Activated effector memory CD4-positive, alpha-beta T cell treated with anti-CD3 and anti-CD28 coated beads, Interleukin-2, amount 50 U/mL, for 16 hours (primary cell): ENCODE results near the gene ARL6IP4.
A peak's percentile ranks its signal among the peaks of the same experiment; 100 is the strongest.
"Not testable (repeated sequence)": the region's sequence is repeated elsewhere in the genome, so short reads cannot be mapped to it uniquely, and the experiment has no call there.

Experiments
- DNase-seq: peaks from one replicate; pipeline ENCODE4 v3.0.0-alpha.2; 2020

The ARL6IP4 gene

DNA sequence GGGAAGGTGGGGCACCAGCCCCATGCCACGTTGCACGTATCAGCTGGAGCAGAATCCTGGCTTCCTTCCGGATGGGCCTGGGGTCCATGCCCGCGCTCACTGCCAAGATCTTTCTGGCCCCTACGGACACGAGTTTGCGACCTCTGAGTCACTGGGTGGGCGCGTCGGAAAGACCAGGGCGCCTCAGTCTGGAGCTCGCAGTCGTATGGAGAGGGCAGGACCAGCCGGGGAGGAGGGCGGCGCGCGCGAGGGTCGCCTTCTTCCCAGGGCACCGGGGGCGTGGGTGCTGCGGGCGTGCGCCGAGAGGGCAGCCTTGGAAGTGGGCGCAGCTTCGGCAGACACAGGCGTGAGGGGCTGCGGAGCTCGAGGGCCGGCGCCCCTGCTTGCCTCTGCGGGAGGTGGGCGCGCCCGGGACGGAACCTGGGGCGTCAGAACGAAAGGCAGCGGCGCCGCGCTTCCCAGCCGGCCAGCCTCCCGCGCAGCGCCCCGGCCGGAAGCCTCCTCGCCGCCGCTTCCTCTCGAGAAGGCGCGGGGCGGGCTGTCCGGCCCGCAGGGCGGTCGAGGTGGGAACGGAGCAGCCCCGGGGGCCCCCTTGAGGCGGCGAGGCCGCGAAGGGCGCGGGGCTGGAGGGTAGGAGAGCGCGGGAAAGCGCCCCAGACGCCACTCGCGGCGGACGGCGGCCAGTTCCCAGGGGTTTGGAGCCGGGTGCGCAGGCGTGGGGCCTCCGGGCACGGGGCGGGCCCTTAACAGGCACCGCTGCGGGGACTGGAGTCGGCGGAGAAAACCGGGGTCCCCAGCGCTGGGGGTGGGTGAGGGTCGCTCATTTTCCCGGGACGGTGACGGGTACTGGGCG lies at the start of gene ARL6IP4:
ARL6IP4 (plus strand) TSS at position 499 of the 853 bp plus-strand sequence. CDS start 459 bp downstream, outside the sequence.
- DNase-seq: peak; percentile 86

DNA sequence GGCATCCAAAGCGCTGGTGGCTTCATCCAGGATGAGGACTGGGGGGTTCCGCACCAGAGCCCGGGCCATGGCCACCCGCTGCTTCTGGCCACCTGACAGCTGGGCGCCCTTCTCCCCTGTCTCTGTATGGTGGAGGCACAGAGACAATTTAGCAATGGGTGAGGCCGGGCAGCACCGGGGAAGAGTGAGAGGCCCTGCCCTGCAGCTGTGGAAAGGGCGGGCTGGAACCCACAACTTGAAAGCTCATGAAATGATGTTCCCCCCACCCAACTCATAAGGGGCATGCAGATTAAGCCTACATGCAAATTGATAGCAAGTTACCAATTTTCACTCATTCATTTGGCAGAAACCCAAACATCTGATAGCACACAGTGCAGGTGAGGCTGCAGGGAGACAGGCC lies 48.3 kb upstream of the ARL6IP4 start:
- DNase-seq: no peak

DNA sequence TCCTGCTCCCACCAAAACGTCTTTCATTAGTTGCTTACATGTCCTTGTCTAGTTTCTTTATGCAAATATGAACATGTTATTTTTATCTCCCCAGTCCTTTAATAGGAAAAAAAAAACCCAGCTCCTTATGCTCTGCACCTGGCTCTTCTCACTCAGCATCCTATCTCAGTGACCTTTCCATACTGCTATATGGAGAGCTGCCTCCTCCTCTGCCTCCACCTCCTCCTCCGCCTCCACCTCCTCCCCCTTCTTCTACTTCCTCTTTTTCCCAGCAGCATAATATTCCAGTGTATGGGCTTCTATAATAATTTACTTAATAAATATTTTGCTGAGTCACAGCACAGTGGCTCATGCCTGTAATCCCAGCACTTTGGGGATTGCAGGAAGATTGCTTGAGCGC lies 45.8 kb upstream of the ARL6IP4 start:
- no peak for DNase-seq

DNA sequence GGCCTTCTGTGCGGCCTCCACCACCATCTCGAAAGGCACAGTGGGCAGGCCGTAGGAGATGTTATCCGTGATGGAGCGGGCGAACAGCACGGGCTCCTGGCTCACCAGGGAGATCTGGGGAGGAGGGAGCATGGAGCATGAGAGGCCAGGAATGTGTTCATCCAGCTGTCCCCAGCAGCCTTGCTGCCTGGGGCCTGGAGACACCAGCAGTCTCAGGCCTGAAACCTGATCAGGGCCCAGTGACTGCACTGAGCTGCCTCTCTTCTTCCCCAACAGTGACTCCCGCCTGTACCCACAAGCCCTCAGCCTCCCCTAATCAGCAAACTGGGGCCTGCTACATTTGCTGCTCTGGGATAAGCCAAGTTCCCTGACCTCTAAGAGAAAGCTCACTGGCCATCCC lies 45.2 kb upstream of the ARL6IP4 start:
- DNase-seq: no peak

DNA sequence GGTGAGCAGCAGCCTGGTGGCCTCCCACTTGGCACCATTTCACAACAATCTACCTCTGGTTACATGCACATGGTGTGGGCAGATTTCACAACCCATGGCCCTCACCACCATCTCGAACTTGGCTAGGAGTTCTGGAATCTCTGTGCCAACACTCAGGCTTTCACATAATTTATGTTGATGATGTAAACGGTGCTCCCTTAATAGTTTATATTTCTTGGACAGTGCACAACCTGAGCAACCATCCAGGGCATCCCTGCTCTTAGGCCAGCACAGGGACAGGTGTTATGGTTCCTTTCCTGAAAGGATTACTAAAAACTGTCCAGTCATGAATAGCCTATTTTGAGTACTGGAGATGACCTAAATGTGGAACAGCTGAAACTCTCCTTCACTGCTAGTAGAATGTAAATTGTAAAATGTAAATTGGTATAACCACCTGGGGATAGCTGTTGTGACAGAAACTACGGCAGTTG lies 42.8 kb upstream of the ARL6IP4 start:
- DNase-seq: no peak

DNA sequence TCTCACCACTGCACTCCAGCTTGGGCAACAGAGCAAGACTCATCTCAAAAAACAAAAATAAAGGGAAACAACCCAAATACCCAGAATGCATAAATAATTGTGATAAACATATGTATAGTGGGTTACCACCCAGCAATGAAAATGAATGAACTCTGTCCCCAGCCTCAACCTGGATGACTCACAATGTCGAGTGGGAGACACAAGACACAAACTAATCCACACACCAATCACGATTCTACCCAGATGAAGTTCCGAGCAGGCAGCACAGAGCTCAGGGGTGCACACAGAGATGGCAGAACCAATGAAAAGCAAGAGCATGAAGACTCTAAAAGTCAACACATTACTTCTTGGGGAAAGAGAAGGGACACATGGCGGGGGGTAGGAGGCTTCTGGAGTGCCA lies 41.4 kb upstream of the ARL6IP4 start:
- DNase-seq: no peak

DNA sequence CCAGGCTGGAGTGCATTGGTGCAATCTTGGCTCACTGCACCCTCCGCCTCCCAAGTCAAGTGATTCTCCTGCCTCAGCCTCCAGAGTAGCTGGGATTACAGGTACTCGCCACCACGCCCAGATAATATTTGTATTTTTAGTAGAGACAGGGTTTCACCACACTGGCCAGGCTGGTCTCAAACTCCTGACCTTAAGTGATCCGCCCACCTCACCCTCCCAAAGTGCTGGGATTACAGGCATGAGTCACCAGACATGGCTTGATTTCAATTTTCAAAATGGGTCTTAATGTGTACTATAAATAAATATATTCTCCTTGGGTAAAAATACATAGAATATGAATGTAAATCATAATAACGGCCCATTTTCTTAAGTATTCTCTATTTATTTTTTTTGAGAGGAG lies 39.1 kb upstream of the ARL6IP4 start:
- not testable (repeated sequence) for DNase-seq

DNA sequence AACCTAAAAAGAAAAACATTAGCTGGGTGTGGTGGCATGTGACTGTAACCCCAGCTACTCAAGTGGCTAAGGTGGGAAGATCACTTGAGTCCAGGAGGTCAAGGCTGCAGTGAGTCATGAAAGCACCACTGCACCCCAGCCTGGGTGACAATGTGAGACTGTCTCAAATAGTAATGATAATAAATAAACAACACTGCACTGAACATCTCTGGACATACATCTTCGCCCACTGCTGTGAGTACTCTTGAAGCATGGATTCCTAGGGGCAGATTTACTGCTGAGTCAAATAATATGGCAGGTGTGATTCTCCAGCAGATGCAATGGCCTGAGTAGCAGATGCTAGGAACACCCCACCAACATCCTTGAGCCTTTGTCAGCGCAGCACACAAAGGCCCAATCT lies 37.8 kb upstream of the ARL6IP4 start:
- DNase-seq: no peak

DNA sequence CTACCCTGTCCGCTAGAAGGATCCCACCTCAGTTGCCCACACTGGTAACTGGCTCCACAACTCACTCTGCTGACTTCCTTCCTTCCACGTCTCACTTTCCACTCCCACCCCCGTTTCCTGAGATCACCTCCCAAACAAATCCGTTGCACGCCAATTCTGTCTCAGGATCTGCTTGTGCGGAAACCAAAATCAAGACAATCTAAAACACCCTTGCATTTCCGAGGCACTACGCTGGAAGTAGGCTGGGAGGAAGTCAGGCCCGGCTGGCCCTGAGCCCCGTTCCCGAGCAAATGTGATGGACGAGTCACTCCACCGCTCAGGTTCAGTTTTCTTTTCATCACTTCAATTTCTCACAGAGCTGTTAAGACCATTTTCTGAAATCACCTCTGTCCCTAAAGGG lies 37.3 kb upstream of the ARL6IP4 start:
- no peak for DNase-seq

DNA sequence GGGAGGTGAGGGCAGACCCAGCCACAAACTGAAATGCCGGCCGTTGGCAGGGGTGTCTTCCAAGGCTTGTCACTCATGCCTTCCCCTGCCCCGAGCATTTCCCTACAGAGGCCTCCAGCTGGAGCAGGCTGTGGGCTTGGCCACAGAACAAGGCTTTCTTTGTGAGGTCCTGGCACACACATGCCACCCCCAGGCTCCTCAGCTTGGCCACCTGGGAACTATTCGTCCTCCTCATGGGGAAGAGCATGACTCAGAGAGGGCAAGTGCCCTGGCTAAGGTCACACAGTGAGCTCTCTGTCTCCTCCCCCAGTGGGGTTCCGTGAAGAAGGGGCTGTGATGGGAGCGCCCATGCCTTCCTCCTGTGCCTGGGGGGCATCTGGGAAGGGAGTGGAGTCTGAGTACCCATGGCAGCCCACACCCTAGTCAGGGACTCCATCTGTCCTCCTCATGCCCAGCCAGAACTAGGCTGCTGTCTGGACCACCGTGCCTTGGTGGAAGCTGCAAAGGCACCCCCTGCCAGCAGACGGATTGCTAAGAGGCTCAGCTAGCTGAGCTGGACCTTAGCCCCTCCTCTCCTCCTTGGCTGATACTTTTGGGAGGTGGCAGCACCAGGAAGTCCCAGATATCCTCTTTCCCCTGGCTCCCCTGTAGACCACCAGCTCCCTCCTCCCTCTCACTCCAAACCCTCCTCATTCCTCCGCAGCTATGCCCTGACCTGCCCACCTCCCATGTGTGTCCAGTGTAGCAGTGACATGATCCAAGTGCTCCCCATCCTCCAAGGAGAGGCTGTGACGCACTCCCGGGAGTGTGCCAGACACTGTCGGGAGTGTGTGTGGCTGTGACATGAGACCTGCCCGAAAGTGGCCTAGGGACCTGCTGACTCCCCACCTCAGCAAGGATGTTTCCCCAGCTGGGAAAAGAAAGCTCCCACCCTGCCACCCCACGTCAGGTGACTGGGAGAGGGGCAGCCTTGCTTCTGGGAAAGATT lies 35.6 kb upstream of the ARL6IP4 start:
- no peak for DNase-seq

DNA sequence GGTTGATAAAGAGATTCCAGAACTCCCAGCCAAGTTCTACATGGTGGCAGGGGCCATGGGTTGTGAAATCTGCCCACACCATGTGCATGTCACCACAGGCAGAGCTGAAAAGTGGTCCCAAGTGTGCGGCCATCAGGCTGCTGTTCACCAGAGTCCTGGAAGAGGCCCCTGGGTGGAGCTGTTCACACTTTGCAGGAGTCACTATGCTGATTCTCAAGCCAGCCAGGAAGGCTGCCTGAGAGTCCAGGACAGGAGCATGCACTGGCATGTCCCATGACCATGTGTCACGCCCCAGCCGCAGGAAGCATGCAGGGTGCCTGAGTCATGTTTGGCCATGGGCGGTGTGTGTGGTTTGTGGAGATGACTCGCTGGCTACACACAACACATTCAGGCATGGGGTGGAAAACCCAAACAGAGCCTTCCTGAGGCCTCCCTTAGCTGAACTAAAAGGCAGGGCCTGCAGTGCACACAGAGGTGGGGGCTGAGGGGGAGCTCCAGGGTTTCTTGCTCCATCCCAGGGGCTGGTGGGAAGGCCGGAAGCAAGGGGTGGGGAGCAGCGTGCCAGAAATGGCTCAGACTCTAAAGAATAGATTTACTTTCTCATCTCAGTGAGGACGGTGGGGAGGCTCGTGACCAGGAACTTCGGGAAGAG lies 33.7 kb upstream of the ARL6IP4 start:
- DNase-seq: peak; percentile 91

DNA sequence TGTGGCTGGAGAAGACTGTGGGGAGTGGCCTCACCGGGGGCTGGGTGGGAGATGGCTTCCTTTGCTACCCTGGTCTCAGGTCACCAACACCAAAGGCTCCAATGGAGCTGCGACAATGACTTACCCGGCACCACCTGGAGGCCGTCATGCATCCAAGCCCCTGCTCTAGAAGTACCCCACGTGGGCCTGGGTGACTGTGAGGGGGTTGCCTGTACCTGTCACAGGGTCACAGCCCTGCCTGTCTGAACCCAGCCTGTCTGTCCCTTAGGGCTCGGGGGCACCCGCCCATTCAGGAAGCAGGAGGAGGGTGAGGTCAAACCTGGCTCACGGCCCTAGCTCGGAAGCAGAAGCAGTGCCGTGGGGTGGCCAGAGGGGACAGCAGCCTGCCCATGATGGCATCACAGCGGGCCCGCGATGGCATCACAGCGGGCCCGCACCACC lies 33.1 kb upstream of the ARL6IP4 start:
- DNase-seq: no peak

DNA sequence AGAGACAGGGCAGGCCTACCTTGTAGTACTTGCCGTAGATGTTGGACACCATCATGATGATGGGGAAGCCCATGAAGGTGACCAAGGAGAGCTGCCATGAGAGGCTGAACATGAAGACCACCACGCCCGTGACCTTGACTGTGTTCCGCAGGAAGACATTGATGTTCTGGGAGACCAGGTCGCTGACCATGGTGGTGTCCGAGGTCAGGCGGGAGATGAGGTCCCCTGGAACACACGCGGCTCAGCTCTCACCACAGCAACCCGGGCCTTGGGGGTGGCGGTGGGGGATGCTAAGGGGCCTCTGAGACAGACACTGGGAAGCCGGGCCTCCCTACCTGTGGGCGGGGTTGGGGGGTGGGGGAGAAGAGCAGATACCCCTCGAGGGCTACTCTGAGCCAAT lies 31.9 kb upstream of the ARL6IP4 start:
- no peak for DNase-seq

DNA sequence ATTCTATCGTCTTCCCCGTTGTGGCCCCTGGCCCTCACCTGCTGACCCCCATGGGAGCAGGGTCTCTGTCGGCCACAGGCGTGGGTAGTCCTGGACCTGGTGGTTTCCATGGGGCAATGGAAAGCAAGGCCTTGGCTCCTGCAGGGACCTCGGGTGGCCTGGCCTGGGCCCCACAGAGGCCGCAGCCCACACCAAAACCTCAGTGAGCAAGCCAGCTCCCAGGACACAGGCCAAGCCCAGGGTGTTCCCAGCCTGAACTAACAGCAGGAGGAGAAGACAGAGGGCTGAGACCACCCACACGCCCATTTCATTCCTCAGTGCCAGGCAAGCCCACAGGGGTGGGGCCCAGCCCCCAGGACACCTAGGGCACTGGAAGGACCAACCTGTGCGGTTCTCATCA lies 31.1 kb upstream of the ARL6IP4 start:
- no peak for DNase-seq

DNA sequence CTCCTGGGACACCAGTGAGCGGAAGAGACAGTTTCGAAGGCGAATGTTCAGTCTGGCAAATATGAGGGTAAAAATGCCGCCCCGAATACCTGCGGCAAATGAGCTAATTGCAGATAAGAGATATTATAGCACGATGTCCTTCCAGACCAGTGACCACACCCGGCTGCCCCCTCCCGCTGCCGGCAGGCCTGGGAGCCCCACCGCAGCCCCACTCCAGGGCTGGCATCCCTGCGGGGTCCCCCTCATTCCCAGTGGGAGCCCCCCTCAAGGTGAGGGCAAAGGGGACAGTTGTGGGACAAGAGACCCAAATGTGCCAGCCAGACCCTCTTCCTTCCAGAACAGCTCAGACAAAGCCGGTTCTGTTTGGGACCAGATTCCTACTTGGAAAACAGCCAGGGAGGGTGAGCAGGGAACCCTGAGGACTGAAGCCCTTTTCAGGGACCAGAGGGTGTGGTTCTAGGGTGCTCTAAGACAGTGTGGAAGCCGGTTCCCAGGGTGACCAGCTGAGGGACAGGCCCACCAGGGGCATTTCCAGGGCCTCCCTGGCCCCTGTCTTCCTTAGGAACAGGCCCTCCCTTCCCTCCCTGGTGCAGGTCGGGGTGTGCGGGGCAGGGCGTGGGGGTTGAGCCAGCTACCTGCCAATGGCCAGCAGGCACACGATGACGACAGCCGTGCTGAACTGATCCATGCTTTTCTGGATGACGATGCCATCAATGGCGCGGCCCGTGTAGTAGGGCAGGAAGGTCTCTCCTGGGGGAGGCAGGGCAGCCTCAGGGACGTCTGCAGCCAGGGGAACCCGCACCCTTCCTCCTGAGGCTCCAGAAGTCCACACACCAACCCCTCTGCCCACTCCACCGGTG lies 30.4 kb upstream of the ARL6IP4 start:
- no peak for DNase-seq

DNA sequence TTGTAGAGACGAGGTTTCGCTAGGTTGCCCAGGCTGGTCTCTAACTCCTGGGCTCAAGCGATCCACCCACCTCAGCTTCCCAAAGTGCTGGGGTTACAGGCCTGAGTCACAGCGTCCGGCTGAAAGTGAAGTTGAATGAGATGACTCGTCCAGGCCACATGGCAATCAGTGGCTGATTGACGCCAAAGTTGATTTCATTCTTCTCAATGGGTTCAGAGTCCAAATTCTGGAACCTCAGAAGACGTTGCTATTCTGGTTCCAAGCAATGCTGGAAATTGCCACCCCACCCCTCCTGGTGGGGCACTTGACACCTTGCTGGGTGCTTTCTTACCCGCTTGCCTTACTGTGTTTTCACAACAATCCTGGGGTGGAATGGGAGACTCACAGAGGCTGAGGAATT lies 29.1 kb upstream of the ARL6IP4 start:
- no peak for DNase-seq

DNA sequence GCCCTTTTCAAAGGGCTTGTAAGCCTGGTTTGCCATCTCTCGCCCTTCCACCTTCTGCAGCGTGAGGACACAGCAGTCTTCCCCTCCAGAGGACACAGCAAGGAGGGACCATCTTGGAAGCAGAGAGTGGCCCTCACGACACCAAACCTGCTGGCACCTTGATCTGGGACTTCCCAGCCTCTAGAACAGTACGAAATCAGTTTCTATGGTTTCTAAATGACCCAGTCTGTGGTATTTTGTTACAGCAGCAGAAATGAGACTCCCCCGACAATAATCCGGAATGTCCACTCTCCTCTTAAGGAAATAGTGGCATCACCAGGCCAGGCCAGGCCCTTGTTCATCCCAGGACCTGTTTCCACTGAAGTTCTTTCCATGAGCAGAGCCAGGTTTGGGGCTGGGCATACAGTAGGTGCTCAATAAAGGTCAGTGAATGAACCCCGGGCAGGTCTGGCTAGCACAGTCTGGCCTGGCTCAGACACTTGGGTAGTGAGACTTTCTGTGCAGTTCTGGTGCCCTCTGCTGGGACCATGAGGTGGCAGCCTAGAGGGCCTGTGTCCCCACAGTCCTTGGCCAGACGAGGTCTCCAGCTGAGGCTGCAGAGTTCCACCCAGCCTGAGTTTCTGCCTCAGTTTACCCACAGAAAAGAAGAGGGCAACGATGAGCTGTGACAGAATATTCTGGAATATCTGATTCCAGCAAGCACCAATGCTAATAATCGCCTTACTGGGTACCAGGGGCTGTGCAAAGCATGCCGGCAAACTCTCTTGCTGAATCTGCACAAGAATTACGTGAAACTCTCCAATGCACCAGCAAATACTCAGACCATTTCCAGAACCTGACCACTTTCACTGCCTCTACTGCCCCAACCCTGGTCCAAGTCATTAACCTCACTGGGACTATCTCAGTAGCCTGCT lies 28.2 kb upstream of the ARL6IP4 start:
- peak; percentile 90 for DNase-seq

DNA sequence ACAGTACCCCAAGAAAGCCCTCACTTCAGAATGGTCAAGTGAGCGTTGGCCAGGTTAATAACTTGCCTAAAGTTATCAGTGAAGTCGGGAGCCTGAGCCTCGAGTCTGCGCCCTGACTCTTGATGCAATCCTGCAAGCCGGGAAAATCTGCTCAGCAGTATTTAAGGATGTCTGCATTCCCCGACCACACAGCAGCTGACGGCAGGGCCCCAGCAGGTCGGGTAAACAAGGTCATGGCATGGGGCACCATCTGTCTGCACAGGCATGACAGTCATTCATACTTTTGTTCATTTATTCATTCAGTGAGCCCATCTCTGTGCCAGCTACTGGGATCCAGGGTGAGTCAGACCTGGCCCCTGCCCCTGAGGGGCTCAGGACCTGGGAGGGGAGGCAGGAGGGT lies 25.3 kb upstream of the ARL6IP4 start:
- no peak for DNase-seq

DNA sequence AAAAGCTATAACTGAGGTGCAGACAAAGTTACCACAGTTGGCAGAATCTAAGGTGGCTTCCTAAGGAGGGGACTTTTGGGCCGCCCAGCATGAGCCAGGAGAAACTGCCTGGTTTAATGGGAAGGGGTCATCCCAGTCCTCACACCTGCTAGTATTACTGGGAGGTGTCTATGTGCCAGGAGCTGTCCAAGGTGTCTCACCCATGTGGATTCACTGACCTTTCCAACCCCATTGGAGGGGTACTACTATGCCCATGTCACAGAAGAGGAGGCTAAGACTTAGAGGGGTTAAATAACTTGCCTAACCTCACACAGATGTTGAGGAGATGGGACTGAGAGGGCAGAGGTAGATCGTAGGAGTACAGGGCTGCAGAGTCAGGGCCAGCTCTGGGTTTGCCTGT lies 24.4 kb upstream of the ARL6IP4 start:
- no peak for DNase-seq

DNA sequence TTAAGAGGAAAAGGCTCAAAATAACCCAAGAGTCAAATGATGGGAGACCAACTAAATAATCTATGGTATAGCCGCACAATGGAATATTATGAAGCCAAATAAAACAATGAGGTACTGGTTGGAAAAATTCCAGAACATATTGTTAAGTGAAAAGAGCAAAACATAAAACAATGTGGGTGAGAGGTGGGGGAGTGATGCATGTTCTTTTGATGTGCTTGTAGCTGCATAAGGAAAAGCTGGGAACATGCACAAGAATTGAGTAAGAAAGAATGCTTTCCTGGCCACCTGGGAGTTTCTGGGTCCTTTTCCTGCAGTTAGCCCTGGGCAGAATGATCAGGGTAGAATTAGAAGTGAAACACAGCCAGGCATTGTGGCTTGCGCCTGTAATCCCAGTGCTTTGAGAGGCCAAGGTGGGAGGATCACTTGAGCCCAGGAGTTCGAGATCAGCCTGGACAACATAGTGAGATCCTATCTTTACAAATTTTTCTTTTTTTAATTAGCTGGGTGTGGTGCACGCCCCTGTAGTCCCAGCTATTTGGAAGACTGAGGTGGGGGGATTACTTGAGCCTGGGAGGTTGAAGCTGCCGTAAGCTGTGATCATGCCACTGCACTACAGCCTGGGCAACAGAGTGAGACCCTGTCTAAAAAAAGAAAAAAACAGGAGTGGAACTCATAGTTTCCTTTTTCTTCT lies 22.1 kb upstream of the ARL6IP4 start:
- DNase-seq: no peak
